Natural killer cell treated with Interleukin-12 subunit alpha and Interleukin-12 subunit beta and Interleukin-15 and Interleukin-18, amount 100 ng/mL, for 72 hours (primary cell): ENCODE data around the gene DGKQ. TPM values are rescaled to one million over a fixed set of nuclear protein-coding genes. Genes with fewer than 3 reads are reported as not detected.
A peak's percentile ranks its signal among the peaks of the same experiment; 100 is the strongest.

Source experiments
- ATAC-seq, 2 donors: fragments of 150-1000 bp; cut with Tn5 transposase in 1 of 2; sonication (Bioruptor Pico), chemical (Tn5 transposase) in 1 of 2; 2 replicates each; pipeline ENCODE4 v1.10.0; 2021
- DNase-seq: peaks from one replicate; pipeline ENCODE4 v3.0.0; 2022; ENCODE audit warnings: low spot score
- H3K27ac Mint-ChIP-seq, 2 donors: 1 replicate in 1 of 2; 2 replicates in 1 of 2; pipeline ENCODE4 v1.8.0; 2022; ENCODE audit warnings: mixed read lengths in 2 of 2, mild to moderate bottlenecking in 1 of 2, moderate library complexity in 1 of 2
- H3K27me3 Mint-ChIP-seq, 2 donors: 1 replicate in 1 of 2; 2 replicates in 1 of 2; pipeline ENCODE4 v1.8.0; 2022; ENCODE audit warnings: mixed read lengths in 2 of 2
- H3K36me3 Mint-ChIP-seq: one replicate; pipeline ENCODE4 v1.8.0; 2022; ENCODE audit warnings: mixed read lengths
- H3K4me1 Mint-ChIP-seq, 2 donors: 1 replicate in 1 of 2; 2 replicates in 1 of 2; pipeline ENCODE4 v1.8.0; 2022; ENCODE audit warnings: low read depth in 2 of 2, mixed read lengths in 2 of 2, mild to moderate bottlenecking in 1 of 2
- H3K4me3 Mint-ChIP-seq: one replicate; pipeline ENCODE4 v1.8.0; 2022; ENCODE audit warnings: mixed read lengths
- H3K9me3 Mint-ChIP-seq: 2 replicates; pipeline ENCODE4 v1.8.0; 2022; ENCODE audit warnings: mixed read lengths
- total RNA-seq, 2 donors: library from RNA; stranded (reverse); gene quantifications; one replicate each; pipeline ENCODE4 v1.2.3, GENCODE V29; 2022

DGKQ gene
- total RNA-seq, 2 donors from 2014 or later = 15.4 to 19.6 TPM

DNA sequence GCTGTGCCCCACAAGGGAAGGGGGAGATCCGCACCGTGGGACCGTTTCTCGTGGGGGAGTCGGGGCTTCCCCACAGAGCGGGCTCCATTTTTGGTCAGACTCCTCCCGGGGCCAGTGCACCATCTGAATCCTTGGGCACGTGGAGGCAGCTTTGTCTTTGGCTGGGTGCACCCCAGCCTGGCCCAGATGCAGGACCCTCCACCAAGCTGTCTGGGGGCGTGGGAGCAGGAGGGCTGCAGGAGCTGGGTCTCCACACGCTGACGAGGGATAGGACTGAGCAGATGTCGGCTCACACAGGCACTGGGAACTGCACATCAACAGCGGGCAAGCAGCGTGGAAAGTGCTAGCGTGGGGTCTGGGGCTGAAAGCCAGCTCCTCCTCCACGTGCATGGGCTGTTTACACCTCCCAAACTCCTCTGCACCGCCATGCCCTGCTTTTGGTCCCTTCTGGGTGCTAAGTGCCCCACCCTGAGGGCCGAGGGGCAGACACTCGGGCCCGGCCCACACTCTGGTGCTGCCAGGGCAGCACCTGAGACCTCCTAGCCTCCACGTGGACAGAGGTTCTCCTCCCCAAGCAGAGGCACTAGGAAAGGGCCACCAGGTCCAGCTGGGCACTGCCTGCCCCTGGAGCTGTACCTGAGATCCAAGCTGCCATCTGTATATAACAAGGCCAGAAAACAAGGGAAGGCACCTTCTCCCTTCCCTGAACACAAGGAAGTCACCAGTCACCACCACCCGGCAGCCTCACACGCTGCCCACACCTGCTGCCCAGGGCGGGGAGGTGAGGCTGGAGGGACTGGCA is 13.8 kb downstream of the DGKQ start:
- Mint-ChIP-seq H3K9me3 (no peaks in the 10 kb centered on the region), H3K4me3 (no peak overlapping the region), H3K27me3 (no peaks in the 10 kb centered on the region), H3K4me1 (peaks cover 0 to 6% of the 10 kb centered on the region in 2 donors), H3K36me3 (no peaks in the 10 kb centered on the region), H3K27ac (no peak overlapping the region)
- DNase-seq = peak; percentile 23
- no peak for ATAC-seq

DNA sequence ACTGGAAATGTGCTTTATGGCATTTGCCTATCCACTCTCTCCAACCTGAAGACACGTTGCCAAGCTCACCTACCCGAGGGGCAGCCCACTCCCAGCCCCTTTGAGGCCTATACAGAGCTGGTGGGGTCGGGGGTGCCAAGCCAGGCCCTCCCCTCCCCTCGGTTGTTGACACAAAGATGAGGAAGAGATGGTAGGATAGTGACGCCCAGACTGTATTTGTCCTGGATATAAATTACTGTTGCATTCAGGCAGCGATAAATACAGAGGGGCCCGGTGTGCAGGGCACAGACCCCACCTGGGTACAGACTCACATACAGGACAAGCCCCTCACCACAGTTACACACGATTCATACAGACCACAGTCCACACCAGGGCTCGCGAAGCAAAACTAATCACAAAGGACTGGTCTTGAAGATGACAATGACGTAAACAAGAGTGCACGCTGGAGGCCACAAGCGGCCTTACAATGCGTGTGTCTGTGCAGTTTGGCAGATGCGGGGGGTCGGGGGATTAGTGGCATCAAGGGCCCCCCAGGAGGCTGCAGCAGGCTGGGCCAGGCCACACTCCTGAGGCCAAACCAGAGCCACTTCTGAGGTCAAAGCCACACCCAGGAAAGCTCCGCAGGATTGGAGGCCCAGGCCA is 14.6 kb downstream of the DGKQ start:
- Mint-ChIP-seq H3K27me3 (no peaks in the 10 kb centered on the region), H3K36me3 (no peaks in the 10 kb centered on the region), H3K4me1 (peaks cover 0 to 6% of the 10 kb centered on the region in 2 donors), H3K4me3 (no peak overlapping the region), H3K27ac (no peak overlapping the region), H3K9me3 (no peaks in the 10 kb centered on the region)
- no peak for DNase-seq
- ATAC-seq = no peak

DNA sequence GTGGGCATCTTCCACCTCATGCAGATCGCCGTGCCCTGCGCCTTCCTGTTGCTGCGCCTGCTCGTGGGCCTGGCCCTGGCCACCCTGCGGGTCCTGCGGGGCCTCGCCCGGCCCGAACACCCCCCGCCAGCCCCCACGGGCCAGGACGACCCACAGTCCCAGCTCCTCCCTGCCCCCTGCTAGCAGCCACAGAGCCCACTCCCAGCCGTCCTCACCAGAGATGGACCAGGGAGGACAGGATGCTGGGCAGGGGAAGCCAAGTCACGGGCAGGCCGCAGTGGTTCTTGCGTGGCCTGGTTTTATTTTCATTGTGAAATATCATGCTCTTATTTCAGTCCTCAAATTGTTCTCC is 15.1 kb downstream of the DGKQ start:
- no peaks in the 10 kb centered on the region for H3K36me3 Mint-ChIP-seq
- H3K4me1 Mint-ChIP-seq = peaks cover 0 to 4% of the 10 kb centered on the region in 2 donors
- no peaks in the 10 kb centered on the region for H3K27me3 Mint-ChIP-seq
- no peak overlapping the region for H3K27ac Mint-ChIP-seq
- no peak overlapping the region for H3K4me3 Mint-ChIP-seq
- ATAC-seq (no peak), DNase-seq (no peak)
- H3K9me3 Mint-ChIP-seq = no peaks in the 10 kb centered on the region

DNA sequence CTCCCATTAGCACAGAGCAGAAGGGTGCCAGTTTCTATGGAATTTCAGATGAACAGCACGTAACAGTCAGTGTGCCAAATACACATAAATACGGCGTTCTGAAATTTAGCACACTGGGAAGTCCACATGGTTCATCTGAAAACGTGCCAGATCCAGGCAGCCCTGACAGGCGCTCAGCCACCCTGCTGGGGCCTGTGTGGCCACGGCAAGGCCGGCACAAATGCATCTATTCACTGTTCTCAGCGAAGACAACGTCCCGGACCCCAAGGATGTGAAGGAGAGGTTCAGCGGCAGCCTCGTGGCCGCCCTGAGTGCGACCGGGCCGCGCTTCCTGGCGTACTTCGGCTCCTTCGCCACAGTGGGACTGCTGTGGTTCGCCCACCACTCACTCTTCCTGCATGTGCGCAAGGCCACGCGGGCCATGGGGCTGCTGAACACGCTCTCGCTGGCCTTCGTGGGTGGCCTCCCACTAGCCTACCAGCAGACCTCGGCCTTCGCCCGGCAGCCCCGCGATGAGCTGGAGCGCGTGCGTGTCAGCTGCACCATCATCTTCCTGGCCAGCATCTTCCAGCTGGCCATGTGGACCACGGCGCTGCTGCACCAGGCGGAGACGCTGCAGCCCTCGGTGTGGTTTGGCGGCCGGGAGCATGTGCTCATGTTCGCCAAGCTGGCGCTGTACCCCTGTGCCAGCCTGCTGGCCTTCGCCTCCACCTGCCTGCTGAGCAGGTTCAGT is 15.6 kb downstream of the DGKQ start:
- no peaks in the 10 kb centered on the region for H3K36me3 Mint-ChIP-seq
- no peaks in the 10 kb centered on the region for H3K9me3 Mint-ChIP-seq
- H3K27ac Mint-ChIP-seq = no peak overlapping the region
- no peak overlapping the region for H3K4me3 Mint-ChIP-seq
- H3K27me3 Mint-ChIP-seq = no peaks in the 10 kb centered on the region
- peak; percentile 47 for DNase-seq
- no peak for ATAC-seq
- H3K4me1 Mint-ChIP-seq = peaks cover 0 to 4% of the 10 kb centered on the region in 2 donors

DNA sequence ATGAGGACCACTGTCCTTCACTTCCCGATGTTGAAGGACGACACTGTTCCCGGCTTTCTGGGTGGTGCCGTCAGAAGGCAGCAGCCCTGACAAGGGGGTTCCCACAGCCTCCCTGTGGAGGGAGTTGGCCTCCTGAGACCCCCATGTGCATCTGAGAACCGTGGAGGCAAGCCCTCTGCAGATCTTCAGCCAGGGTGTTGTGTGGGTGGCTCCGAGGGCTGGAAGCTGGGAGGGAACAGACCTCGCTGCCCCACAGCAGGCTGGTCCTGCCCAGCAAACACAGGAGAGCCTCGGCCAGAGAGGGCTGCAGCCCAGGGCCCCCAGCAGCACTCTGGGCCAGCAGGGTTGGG is 16.2 kb downstream of the DGKQ start:
- no peak for ATAC-seq
- H3K27me3 Mint-ChIP-seq = no peaks in the 10 kb centered on the region
- DNase-seq = peak; percentile 50
- H3K27ac Mint-ChIP-seq = no peak overlapping the region
- no peaks in the 10 kb centered on the region for H3K9me3 Mint-ChIP-seq
- H3K36me3 Mint-ChIP-seq = no peaks in the 10 kb centered on the region
- no peak overlapping the region for H3K4me3 Mint-ChIP-seq
- peaks cover 0 to 4% of the 10 kb centered on the region in 2 donors for H3K4me1 Mint-ChIP-seq

DNA sequence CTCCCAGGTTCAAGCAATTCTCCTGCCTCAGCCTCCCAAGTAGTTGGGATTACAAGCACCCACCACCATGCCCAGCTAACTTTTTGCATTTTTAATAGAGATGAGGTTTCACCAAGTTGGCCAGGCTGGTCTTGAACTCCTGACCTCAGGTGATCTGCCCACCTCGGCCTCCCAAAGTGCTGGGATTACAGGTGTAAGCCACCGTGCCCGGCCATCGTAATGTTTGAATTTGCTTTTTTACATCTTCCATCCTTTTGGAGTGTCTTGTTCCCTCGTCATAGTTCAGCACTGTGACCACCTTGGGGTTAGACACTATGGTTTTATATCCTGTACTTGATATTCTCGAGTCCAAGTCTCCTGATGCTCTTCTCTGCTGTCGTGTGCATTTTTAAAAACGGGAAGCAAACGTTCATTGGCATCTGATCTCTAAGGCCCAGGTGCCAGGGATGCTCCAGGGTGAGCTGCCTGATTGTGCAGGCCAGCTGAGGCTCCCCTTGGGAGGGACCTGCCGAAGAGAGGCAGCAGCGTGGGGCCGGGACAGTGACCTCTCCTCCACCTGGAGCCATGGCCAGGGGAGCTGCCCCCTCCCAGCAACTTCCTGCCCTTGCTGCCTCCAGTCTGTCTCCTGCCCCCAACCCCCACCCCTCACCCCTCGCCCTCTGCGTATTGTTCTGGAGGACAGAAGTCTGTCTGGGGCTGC is 16.7 kb downstream of the DGKQ start:
- H3K9me3 Mint-ChIP-seq = no peaks in the 10 kb centered on the region
- H3K4me3 Mint-ChIP-seq = no peak overlapping the region
- peaks cover 0 to 4% of the 10 kb centered on the region in 2 donors for H3K4me1 Mint-ChIP-seq
- H3K27me3 Mint-ChIP-seq = no peaks in the 10 kb centered on the region
- DNase-seq = peak; percentile 41
- ATAC-seq = no peak
- H3K36me3 Mint-ChIP-seq = no peaks in the 10 kb centered on the region
- no peak overlapping the region for H3K27ac Mint-ChIP-seq

DNA sequence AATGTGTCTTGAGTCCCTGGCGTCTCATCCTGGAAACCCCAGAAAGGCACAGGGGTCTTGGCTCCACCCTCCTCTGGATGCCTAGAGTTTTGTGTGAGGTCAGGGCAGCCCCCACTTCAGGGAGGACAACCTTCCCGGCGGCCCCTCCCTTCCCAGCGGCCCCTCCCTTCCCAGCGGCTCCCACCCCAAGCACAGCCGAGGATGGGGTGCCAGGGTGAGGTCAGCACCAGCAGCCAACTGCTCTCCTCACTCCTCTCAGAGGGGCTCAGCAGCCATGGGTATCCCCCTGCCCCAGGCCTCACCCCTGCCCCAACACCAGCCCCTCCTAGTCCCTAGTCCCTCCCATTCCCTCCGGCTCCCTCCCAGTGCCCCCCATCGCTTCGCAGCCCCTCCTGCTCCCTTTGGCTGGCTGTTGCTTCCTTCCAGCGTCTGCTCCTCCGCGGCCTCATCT is 17.4 kb downstream of the DGKQ start:
- no peaks in the 10 kb centered on the region for H3K36me3 Mint-ChIP-seq
- no peak overlapping the region for H3K27ac Mint-ChIP-seq
- H3K4me1 Mint-ChIP-seq = peaks cover 0 to 6% of the 10 kb centered on the region in 2 donors

DNA sequence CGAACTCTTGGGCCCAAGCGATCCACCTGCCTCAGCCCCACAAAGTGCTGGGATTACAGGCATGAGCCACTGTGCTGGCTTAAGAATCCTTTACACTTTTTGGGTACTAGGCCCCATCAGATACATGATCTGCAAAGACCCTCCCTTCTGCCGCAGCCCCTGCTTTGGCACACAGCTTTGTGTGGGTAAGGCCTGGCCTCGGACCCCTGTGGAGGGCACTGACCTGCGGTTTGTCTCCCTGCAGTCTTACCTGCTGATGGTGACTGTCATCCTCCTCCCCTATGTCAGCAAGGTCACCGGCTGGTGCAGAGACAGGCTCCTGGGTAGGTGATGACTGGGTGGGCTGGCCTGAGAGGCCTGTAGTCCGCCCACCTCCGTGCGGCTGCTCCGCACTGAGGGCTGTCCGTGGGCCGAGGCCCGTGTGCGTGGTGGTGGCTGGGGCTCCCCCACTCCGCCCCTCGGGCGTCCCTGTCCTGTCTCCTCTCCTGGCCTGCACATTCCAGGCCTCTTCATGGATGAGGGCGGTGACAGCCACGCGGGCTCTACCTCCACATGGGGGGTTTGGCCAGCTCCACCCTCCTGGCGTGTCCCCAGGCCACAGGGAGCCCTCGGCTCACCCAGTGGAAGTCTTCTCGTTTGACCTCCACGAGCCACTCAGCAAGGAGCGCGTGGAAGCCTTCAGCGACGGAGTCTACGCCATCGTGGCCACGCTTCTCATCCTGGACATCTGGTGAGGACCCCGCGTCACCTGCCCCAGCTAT is 18.0 kb downstream of the DGKQ start:
- Mint-ChIP-seq H3K27ac (no peak overlapping the region), H3K4me3 (no peak overlapping the region), H3K9me3 (no peaks in the 10 kb centered on the region), H3K4me1 (peaks cover 0 to 12% of the 10 kb centered on the region in 2 donors), H3K36me3 (no peaks in the 10 kb centered on the region), H3K27me3 (no peaks in the 10 kb centered on the region)
- ATAC-seq = peak in 1 of 2 donors; percentile 37
- DNase-seq = peak; percentile 53

More for the DNA sequence above, 17.4 kb downstream of the DGKQ start:
- no peaks in the 10 kb centered on the region for H3K9me3 Mint-ChIP-seq
- DNase-seq (peak; percentile 35), ATAC-seq (no peak)
- H3K27me3 Mint-ChIP-seq = no peaks in the 10 kb centered on the region
- no peak overlapping the region for H3K4me3 Mint-ChIP-seq

DNA sequence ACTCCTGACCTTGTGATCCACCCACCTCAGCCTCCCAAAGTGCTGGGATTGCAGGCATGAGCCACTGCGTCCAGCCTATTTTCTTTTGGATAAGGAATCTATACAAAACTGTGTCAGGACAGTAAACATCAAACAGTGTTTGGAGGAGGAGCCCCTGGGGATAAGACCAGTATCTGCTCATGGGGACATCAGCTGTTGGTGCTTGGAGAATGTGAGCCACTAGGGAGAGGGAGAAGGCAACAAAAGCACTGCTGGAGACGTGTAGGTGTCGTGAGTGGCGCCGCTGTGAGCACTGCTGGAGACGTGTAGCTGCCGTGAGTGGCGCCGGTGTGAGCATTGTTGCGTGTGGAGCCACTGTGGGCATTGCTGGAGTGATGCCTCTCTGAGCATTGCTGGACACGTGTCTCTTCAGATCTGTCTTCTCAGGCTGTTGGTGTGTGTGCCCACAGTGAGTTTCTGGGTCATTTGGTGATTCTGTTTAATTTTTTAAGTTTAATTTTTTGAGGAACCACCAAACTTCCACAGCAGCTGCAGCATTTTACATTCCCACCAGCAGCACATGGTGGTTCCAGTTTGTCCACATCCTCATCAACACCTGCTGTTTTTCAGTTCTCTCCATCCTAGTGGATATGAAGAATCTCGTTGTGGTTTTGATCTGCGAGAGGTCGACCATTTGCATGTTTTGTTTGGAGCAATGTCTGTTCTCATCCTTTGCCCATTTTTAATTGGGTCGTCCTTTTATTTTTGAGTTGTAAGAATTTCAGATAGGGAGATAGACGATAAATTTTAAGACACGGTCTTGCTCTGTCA is 19.0 kb downstream of the DGKQ start:
- no peak overlapping the region for H3K4me3 Mint-ChIP-seq
- DNase-seq (peak; percentile 37), ATAC-seq (no peak)
- no peaks in the 10 kb centered on the region for H3K27me3 Mint-ChIP-seq
- H3K27ac Mint-ChIP-seq = no peak overlapping the region
- no peaks in the 10 kb centered on the region for H3K36me3 Mint-ChIP-seq
- peaks cover 0 to 14% of the 10 kb centered on the region in 2 donors for H3K4me1 Mint-ChIP-seq
- H3K9me3 Mint-ChIP-seq = no peaks in the 10 kb centered on the region

DNA sequence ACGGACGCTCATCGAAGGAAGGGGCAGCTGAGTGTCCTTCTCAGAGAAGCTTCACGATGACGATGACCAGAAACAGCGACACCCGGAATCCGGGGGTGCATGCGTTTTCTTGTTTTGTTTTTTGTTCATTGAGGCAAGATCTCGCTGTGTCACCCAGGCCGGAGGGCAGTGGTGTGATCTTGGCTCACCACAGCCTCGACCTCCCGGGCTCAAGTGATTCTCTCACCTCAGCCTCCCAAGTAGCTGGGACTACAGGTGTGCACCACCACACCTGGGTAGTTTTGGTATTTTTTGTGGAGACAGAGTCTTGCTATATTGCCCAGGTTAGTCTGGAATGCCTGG is 19.8 kb downstream of the DGKQ start:
- Mint-ChIP-seq H3K27me3 (no peaks in the 10 kb centered on the region), H3K27ac (no peak overlapping the region), H3K36me3 (no peaks in the 10 kb centered on the region), H3K4me3 (no peak overlapping the region), H3K4me1 (peaks cover 0 to 13% of the 10 kb centered on the region in 2 donors), H3K9me3 (no peaks in the 10 kb centered on the region)
- ATAC-seq (no peak), DNase-seq (peak; percentile 54)

DNA sequence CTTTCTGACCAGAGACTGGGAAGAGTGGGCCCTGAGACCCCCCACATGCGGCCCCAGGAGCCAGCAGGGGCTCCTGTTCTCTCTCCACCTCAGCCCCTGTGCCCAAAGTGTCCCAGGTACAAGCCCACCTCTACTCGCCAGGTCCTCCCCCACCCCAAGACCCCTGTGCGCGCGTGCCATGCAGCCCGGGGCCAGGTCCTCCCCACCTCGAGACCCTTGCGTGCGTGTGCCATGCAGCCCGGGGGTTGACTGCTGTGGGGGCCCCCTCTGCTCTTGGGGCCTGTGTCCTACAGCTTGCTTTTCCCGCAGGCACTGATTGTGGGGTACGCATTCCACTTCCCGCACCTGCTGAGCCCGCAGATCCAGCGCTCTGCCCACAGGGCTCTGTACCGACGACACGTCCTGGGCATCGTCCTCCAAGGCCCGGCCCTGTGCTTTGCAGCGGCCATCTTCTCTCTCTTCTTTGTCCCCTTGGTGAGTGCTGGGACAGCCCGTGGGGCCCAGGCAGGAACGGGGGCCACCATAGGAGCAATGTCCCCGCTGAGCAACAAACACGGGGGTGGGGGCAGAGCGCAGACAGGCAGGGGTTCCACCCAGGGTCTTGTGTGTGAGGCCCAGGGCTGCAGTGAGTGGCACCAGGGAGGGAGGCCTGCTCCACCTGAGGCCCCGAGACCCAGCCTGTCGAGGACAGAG is 20.3 kb downstream of the DGKQ start:
- ATAC-seq (no peak), DNase-seq (peak; percentile 59)
- H3K4me1 Mint-ChIP-seq = peaks cover 0 to 13% of the 10 kb centered on the region in 2 donors
- no peaks in the 10 kb centered on the region for H3K36me3 Mint-ChIP-seq
- H3K9me3 Mint-ChIP-seq = no peaks in the 10 kb centered on the region
- no peak overlapping the region for H3K27ac Mint-ChIP-seq
- no peaks in the 10 kb centered on the region for H3K27me3 Mint-ChIP-seq
- no peak overlapping the region for H3K4me3 Mint-ChIP-seq
